ENCODE results near the gene SLC7A9.
"Not testable (repeated sequence)": the region's sequence is repeated elsewhere in the genome, so short reads cannot be mapped to it uniquely, and the experiment has no call there.

DNA sequence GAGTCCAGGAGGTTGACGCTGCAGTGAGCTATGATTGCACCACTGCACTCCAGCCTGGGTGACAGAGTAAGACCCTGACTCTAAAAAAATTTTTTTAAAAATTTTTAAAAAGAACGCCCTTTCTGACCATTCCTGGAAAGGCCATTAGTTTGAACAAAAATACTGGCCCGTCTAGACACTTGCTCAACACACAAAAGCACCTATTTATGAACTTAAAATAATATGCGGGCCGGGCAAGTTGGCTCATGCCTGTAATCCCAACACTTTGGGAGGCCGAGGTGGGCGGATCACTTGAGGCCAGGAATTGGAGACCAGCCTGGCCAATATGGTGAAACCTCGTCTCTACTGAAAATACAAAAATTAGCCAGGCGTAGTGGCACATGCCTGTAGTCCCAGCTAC, 2.1 kb downstream of the SLC7A9 start:
- TF ChIP-seq CTCF (IDR thresholded peaks at IDR 0.05; ENCODE audit: poor library complexity, severe bottlenecking); POLR2AphosphoS5 (IDR thresholded peaks at IDR 0.05); MXI1 (conservative IDR thresholded peaks at IDR 0.05; ENCODE audit: poor library complexity, severe bottlenecking); TAF1 (IDR thresholded peaks at IDR 0.05; ENCODE audit: low read depth); EZH2 (IDR thresholded peaks at IDR 0.05; ENCODE audit: borderline replicate concordance, insufficient read depth, low read length, poor library complexity, severe bottlenecking): not testable (repeated sequence)

All from neural cell (in vitro differentiated cells).